ENCODE measurements around the gene GPC5. TPM values are rescaled to one million over a fixed set of nuclear protein-coding genes. Genes with fewer than 3 reads are reported as not detected.
A peak's percentile ranks its signal among the peaks of the same experiment; 100 is the strongest.

Gene GPC5
- total and polyA plus RNA-seq, 4 donors = 15.2 to 54.4 (median 24.0) TPM

- Histone ChIP-seq H3K9me3 (ENCODE audit: control insufficient read depth, insufficient read depth, low read length) (no peaks in the 10 kb centered on the region), H3K4me1 (ENCODE audit: control insufficient read depth, insufficient read depth, low read length) (no peaks in the 10 kb centered on the region), H3K4me3 (ENCODE audit: low read depth, low read length) (no peak overlapping the region), H3K27ac (ENCODE audit: low read depth, low read length) (no peak overlapping the region), H3K36me3 (ENCODE audit: control insufficient read depth, insufficient read depth, low read length) (no peaks in the 10 kb centered on the region), H3K27me3 (ENCODE audit: control insufficient read depth, insufficient read depth, low read length) (no peaks in the 10 kb centered on the region)
- WGBS (ENCODE audit: insufficient coverage) = no CpG with 5 or more reads among the region's 5 CpGs
- DNase-seq (ENCODE audit: low read depth in 4 of 6, low spot score in 6 of 6) = no peak
Measured at GRCh38 chr13:91567485-91568207, 169.2 kb downstream of the GPC5 start.

DNA sequence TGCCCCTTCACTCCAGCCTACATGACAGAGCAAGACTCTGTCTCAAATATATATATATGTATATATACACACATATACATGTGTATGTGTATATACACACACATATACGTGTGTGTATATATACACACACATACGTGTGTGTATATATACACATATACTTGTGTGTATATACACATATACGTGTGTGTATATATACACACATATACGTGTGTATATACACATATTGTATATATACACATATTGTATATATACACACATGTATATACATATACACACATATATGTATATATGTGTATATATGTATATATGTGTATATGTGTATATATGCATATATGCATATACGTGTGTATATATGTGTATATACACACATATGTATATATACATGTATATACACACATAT lies 173.3 kb downstream of the GPC5 start:
- no peaks in the 10 kb centered on the region for H3K27me3 ChIP-seq (ENCODE audit: control insufficient read depth, insufficient read depth, low read length)
- no peaks in the 10 kb centered on the region for H3K9me3 ChIP-seq (ENCODE audit: control insufficient read depth, insufficient read depth, low read length)
- no peak overlapping the region for H3K27ac ChIP-seq (ENCODE audit: low read depth, low read length)
- no peaks in the 10 kb centered on the region for H3K36me3 ChIP-seq (ENCODE audit: control insufficient read depth, insufficient read depth, low read length)
- no CpG with 5 or more reads among the region's 5 CpGs for WGBS (ENCODE audit: insufficient coverage)
- no peak for DNase-seq (ENCODE audit: low read depth in 4 of 6, low spot score in 6 of 6)
- no peak overlapping the region for H3K4me3 ChIP-seq (ENCODE audit: low read depth, low read length)
- no peaks in the 10 kb centered on the region for H3K4me1 ChIP-seq (ENCODE audit: control insufficient read depth, insufficient read depth, low read length)

- no CpG with 5 or more reads among the region's 1 CpG for WGBS (ENCODE audit: insufficient coverage)
- Histone ChIP-seq H3K27ac (ENCODE audit: low read depth, low read length) (no peak overlapping the region), H3K9me3 (ENCODE audit: control insufficient read depth, insufficient read depth, low read length) (no peaks in the 10 kb centered on the region), H3K27me3 (ENCODE audit: control insufficient read depth, insufficient read depth, low read length) (no peaks in the 10 kb centered on the region), H3K36me3 (ENCODE audit: control insufficient read depth, insufficient read depth, low read length) (no peaks in the 10 kb centered on the region), H3K4me3 (ENCODE audit: low read depth, low read length) (no peak overlapping the region), H3K4me1 (ENCODE audit: control insufficient read depth, insufficient read depth, low read length) (no peaks in the 10 kb centered on the region)
- no peak for DNase-seq (ENCODE audit: low read depth in 4 of 6, low spot score in 6 of 6)
Measured at GRCh38 chr13:91572439-91572838, 174.0 kb downstream of the GPC5 start.

DNA sequence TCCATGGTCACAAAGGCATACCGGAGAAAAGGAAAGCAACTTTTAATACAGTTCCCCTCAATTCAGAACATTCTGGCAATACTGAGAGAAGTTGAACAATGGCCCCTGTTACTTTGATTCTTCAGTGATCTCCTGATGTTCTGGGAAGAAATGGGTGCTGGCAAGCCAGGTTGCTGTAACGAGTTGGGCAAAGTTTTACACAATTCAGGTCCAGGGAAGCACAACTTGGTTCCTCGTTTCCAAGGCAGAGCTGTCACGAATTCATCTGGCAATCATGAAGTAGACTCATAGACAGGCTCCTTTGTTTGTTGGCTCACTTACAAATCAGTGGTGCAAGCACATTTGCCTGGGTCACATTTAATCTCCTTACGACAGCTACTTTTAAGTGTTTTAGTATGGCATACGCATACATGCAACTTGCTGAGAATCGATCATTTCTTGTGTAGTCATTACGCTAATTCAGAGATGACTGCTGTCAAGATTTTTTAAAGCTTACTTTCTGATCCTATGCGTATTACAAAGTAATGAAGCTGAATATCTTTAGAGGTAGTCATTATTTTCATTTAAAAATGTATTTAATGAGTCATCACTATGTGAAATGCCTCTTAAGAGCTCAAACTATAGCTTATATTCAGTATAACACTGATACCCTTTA lies 174.7 kb downstream of the GPC5 start:
- Histone ChIP-seq H3K27ac (ENCODE audit: low read depth, low read length) (no peak overlapping the region), H3K9me3 (ENCODE audit: control insufficient read depth, insufficient read depth, low read length) (no peaks in the 10 kb centered on the region), H3K4me1 (ENCODE audit: control insufficient read depth, insufficient read depth, low read length) (no peaks in the 10 kb centered on the region), H3K4me3 (ENCODE audit: low read depth, low read length) (no peak overlapping the region), H3K36me3 (ENCODE audit: control insufficient read depth, insufficient read depth, low read length) (no peaks in the 10 kb centered on the region), H3K27me3 (ENCODE audit: control insufficient read depth, insufficient read depth, low read length) (no peaks in the 10 kb centered on the region)
- 76% methylated on average over 6 of the region's 9 CpGs for WGBS (ENCODE audit: insufficient coverage)
- peak in 1 of 6 donors; percentile 35 for DNase-seq (ENCODE audit: low read depth in 4 of 6, low spot score in 6 of 6)

- DNase-seq (ENCODE audit: low read depth in 4 of 6, low spot score in 6 of 6) = peak in 2 of 6 donors; percentile 28 to 29
- H3K27ac ChIP-seq (ENCODE audit: low read depth, low read length) = no peak overlapping the region
- H3K4me1 ChIP-seq (ENCODE audit: control insufficient read depth, insufficient read depth, low read length) = no peaks in the 10 kb centered on the region
- H3K9me3 ChIP-seq (ENCODE audit: control insufficient read depth, insufficient read depth, low read length) = no peaks in the 10 kb centered on the region
- H3K36me3 ChIP-seq (ENCODE audit: control insufficient read depth, insufficient read depth, low read length) = no peaks in the 10 kb centered on the region
- no peaks in the 10 kb centered on the region for H3K27me3 ChIP-seq (ENCODE audit: control insufficient read depth, insufficient read depth, low read length)
- WGBS (ENCODE audit: insufficient coverage) = no CpG with 5 or more reads among the region's 1 CpG
- no peak overlapping the region for H3K4me3 ChIP-seq (ENCODE audit: low read depth, low read length)
Measured at GRCh38 chr13:91574766-91575165, 176.3 kb downstream of the GPC5 start.

DNA sequence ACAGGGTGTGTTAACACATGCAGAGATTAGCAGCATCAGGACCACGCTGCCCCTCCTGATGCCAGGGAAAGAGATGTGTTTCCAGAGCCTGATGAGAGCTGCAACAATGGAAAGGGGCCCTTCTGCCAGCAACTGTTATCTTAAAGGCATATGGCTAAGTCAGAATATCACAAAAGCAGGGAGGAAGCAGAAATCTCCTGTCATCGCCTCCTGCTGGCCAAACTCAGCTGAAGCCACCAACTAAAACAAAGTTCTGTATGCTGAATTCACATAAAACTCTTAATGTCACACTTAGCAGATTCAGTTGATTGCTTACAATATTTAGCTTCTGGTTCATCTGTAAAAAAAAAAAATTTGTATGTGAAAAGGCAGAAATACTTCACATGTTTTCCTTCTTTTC lies 178.2 kb downstream of the GPC5 start:
- no peaks in the 10 kb centered on the region for H3K4me1 ChIP-seq (ENCODE audit: control insufficient read depth, insufficient read depth, low read length)
- H3K36me3 ChIP-seq (ENCODE audit: control insufficient read depth, insufficient read depth, low read length) = no peaks in the 10 kb centered on the region
- H3K27me3 ChIP-seq (ENCODE audit: control insufficient read depth, insufficient read depth, low read length) = no peaks in the 10 kb centered on the region
- DNase-seq (ENCODE audit: low read depth in 4 of 6, low spot score in 6 of 6) = no peak
- no peak overlapping the region for H3K27ac ChIP-seq (ENCODE audit: low read depth, low read length)
- H3K4me3 ChIP-seq (ENCODE audit: low read depth, low read length) = no peak overlapping the region
- H3K9me3 ChIP-seq (ENCODE audit: control insufficient read depth, insufficient read depth, low read length) = no peaks in the 10 kb centered on the region
- 83% methylated on average over 1 of the region's 2 CpGs for WGBS (ENCODE audit: insufficient coverage)

DNA sequence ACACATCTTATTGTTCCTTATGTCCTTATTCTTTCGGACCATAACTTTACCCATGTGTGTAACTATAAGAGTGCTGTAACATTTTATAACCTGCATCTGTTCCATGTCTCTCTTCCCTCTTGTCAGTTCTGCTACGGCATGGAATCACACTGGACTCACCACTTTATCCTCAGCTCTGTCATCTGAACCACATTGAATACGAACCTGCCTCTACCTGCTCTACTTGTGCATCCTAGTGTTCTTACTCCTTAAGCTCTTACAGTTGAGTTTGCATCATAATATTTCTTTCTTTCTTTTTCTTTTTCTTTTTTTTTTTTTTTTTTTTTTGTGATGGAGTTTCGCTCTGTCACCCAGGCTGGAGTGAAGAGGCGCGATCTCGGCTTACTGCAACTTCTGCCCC lies 180.9 kb downstream of the GPC5 start:
- no peak for DNase-seq (ENCODE audit: low read depth in 4 of 6, low spot score in 6 of 6)
- no peaks in the 10 kb centered on the region for H3K27me3 ChIP-seq (ENCODE audit: control insufficient read depth, insufficient read depth, low read length)
- no peaks in the 10 kb centered on the region for H3K9me3 ChIP-seq (ENCODE audit: control insufficient read depth, insufficient read depth, low read length)
- H3K4me3 ChIP-seq (ENCODE audit: low read depth, low read length) = no peak overlapping the region
- 100% methylated on average over 2 of the region's 7 CpGs for WGBS (ENCODE audit: insufficient coverage)
- H3K27ac ChIP-seq (ENCODE audit: low read depth, low read length) = no peak overlapping the region
- H3K4me1 ChIP-seq (ENCODE audit: control insufficient read depth, insufficient read depth, low read length) = no peaks in the 10 kb centered on the region
- H3K36me3 ChIP-seq (ENCODE audit: control insufficient read depth, insufficient read depth, low read length) = no peaks in the 10 kb centered on the region

DNA sequence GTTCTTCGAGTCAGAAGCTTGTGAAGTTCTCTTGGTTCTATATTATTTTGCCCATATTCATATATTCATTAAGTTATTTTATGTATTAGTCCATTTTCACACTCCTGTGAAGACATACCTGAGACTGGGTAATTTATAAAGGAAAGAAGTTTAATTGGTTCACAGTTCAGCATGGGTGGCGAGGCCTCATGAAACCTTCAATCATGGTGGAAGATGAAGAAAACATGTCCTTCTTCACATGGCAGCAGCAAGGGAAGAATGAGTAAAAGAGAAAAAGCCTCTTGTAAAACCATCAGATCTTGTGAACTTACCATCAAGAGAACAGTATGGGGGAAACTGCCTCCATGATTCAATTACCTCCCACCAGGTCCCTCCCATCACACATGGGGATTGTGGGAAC lies 182.3 kb downstream of the GPC5 start:
- Histone ChIP-seq H3K9me3 (ENCODE audit: control insufficient read depth, insufficient read depth, low read length) (no peaks in the 10 kb centered on the region), H3K4me3 (ENCODE audit: low read depth, low read length) (no peak overlapping the region), H3K27ac (ENCODE audit: low read depth, low read length) (no peak overlapping the region), H3K4me1 (ENCODE audit: control insufficient read depth, insufficient read depth, low read length) (no peaks in the 10 kb centered on the region), H3K36me3 (ENCODE audit: control insufficient read depth, insufficient read depth, low read length) (no peaks in the 10 kb centered on the region), H3K27me3 (ENCODE audit: control insufficient read depth, insufficient read depth, low read length) (no peaks in the 10 kb centered on the region)
- DNase-seq (ENCODE audit: low read depth in 4 of 6, low spot score in 6 of 6) = no peak
- no CpG with 5 or more reads among the region's 2 CpGs for WGBS (ENCODE audit: insufficient coverage)

DNA sequence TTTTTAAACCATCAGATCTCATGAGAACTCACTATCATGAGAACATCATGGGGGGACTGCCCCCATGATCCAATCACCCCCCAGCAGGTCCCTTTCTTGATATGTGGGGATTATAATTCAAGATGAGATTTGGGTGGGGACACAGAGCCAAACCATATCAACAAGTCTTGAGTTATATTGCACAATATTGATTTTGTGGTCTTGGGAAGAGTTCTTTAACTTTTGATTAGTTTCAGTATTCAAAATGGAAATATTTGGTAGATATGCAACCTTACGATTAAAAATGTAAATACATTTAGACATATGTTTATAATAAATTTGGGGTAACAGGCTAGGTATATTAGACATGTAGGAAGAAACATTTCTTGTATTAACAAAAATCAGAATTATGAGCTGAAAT lies 188.2 kb downstream of the GPC5 start:
- no peaks in the 10 kb centered on the region for H3K27me3 ChIP-seq (ENCODE audit: control insufficient read depth, insufficient read depth, low read length)
- no peak overlapping the region for H3K4me3 ChIP-seq (ENCODE audit: low read depth, low read length)
- DNase-seq (ENCODE audit: low read depth in 4 of 6, low spot score in 6 of 6) = no peak
- no peaks in the 10 kb centered on the region for H3K9me3 ChIP-seq (ENCODE audit: control insufficient read depth, insufficient read depth, low read length)
- H3K4me1 ChIP-seq (ENCODE audit: control insufficient read depth, insufficient read depth, low read length) = no peaks in the 10 kb centered on the region
- no peaks in the 10 kb centered on the region for H3K36me3 ChIP-seq (ENCODE audit: control insufficient read depth, insufficient read depth, low read length)
- H3K27ac ChIP-seq (ENCODE audit: low read depth, low read length) = no peak overlapping the region
- no CpG with 5 or more reads among the region's 1 CpG for WGBS (ENCODE audit: insufficient coverage)

DNA sequence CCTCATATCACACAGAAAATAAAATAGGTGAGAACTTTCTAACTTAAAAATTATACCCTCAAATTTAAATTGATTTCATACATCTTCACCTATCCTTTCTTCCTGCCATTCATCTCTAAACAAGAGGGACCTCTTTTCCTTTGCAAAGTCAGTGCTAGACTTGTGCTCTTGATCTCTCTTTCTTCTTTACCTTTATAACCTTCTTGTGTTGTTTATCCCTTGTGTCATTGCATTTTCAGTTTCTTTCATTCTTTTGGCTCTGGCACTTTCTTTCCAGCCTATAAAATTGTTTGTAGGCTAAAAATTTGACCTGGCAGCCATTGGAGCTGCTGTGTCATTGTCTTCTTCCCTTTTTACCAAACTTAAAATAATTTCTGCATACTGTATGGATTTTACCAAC lies 190.1 kb downstream of the GPC5 start:
- Histone ChIP-seq H3K36me3 (ENCODE audit: control insufficient read depth, insufficient read depth, low read length) (no peaks in the 10 kb centered on the region), H3K27me3 (ENCODE audit: control insufficient read depth, insufficient read depth, low read length) (no peaks in the 10 kb centered on the region), H3K4me1 (ENCODE audit: control insufficient read depth, insufficient read depth, low read length) (no peaks in the 10 kb centered on the region), H3K27ac (ENCODE audit: low read depth, low read length) (no peak overlapping the region), H3K9me3 (ENCODE audit: control insufficient read depth, insufficient read depth, low read length) (no peaks in the 10 kb centered on the region), H3K4me3 (ENCODE audit: low read depth, low read length) (no peak overlapping the region)
- DNase-seq (ENCODE audit: low read depth in 4 of 6, low spot score in 6 of 6) = no peak

All from spinal cord (tissue), 10 donors.